HG03575 (cell line): Measurements from ENCODE around the gene AMPD3.

ENCODE experiments used
- ATAC-seq: cut with Tn5 transposase; IDR thresholded peaks from one replicate; pipeline ENCODE4 v1.9.1; 2021; ENCODE audit not compliant: unreplicated experiment, insufficient number of reproducible peaks, low FRiP score; ENCODE audit errors: extremely low read depth

Gene AMPD3

DNA sequence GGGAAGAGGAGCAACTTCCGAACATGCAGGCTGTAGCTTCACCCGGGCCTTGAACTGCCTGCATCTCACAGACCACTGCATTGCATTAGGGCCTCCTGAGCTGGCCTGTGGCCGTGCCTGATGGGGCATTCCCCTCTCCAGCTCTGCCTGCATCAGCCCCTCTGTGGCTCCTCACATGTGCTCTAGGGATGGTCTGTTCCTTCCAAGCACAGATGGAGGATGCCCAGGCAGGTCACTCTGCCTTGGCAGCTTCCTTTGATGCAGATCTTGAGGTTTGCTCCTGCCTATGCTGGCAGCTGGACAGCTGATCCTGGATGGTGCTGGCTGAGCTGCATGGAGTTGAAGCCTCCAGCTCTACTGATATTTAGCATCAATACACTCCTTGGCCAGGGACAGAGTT, 28.5 kb downstream of the AMPD3 start:
- no peak for ATAC-seq

- no peak for ATAC-seq
These were observed 29.6 kb downstream of the AMPD3 start for GRCh38 chr11:10484461-10485180.

GRCh38 chr11:10485646-10486045, 30.6 kb downstream of the AMPD3 start:
- no peak for ATAC-seq

DNA sequence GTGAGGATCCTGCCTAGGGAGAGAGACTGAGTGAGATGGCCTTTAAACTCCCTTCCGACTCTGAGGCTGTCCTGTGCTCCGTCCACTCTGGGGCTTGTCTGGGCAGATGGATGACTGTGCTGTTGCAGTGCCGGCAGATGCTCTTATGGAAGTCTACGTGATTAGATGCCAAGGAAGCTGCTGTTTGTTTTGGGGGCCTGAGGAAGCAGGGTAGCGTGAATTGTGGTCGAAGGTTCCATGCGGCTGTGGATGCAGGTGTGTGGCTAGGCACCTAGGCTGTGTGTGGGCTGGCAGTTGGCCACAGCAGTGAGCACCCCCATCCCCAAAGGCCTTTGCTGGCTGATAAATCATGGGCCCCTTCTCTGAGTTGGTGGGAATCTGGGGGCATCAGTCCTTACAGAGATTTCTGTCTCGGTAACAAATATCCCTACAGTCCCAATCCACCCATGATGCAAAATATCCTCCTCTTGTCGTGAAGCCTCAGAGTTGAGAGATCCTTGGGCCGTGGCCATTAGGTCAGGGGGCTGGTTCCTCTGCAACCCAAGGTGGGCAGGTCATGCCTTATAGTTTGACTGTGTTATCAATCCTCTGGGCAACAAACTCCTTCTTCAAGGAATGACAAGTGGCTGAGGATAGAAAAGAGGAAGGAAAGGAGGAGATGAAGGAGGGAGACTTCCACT, 31.2 kb downstream of the AMPD3 start:
- no peak for ATAC-seq

DNA sequence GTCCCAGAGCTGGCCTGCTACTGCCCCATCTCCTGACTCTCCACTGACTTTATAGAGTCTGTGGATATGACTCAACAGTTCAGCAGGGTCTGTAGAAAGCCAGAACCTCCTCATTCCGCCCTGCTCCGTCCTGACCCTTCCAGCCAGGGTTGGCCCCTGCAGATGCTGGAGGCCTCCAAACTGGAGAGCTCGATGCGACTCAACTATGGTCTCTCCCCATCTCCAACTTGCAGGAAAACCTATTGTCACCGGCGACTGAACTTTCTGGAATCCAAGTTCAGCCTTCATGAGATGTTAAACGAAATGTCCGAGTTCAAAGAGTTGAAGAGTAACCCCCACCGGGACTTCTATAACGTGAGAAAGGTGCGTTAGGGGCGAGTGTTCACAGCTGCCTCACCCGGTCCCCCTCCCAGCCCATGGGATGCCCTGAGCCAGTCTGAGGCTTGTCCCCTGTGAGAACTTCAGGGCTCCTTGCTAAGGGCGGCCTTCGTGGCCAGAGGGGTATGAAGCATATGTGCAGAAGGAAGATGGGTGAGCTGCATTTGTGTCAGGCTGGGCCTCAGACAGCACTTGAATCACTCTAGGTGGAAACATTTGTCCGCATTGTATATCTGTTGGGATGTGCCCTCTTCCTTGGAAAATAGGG, 32.1 kb downstream of the AMPD3 start:
- ATAC-seq, result no peak

- no peak for ATAC-seq
These were observed 33.3 kb downstream of the AMPD3 start for GRCh38 chr11:10488121-10488933.

GRCh38 chr11:10488934-10489691, 34.0 kb downstream of the AMPD3 start:
- no peak for ATAC-seq

DNA sequence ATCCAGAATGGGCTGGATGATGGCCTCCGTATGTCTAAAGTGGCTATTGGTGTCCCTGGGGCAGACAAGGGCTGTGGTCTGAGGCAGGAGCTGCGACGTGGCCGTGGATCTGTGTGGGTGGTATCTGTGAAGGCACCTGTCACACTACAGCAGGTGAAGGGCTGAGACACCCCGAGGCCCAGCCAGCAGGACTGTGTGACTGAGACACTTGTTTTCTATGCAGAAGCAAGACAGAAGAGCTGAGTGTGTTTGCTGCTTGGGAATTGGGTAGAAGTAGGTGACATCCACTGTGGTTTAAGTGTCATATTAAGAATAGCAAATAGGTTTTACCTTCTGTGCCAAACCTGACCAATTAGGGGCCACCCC, 35.0 kb downstream of the AMPD3 start:
- no peak for ATAC-seq

DNA sequence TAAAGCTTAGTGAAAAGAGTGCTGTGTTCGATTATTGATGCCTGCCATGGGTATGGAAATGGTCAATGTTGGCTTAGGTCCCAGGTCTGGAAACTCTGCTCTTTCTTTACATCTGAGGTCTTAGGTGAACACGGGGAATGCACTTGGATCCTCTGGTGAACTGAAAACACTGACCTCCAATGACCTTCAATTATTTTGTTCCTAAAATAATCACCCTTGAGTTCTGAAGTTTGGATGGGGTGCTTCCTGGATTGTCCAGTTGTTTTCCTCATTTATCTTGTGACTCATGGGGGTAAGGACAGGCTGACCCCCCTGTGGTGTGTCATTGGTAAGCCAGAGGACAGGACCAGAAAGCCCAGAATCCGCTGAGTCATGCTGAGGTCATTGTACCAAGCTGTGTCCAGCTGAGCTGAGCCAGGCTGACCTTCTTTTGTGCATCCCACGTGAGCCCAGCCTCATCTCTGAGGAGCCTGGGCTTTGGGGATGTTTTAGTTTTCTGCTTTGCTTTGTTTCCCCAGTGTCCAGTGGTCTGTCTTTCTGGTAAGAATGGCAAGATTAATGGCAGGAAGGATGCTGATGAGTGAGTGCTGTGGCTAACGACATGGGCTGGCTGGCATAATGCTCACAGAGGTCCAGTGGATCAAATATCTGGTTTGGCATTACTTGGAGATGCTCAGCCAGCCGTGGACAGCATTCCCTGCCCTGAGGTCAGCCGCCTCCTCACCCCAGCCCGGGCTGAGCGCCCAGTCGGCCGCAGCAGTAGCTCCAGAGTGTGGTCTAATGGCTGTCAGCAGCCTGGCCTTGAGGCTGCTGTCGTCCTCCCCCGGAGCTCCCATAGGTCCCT, 35.6 kb downstream of the AMPD3 start:
- no peak for ATAC-seq

- no peak for ATAC-seq
These were observed 37.0 kb downstream of the AMPD3 start for GRCh38 chr11:10492084-10492483.

GRCh38 chr11:10493041-10493663, 38.1 kb downstream of the AMPD3 start:
- ATAC-seq, result no peak

- no peak for ATAC-seq
These were observed 39.8 kb downstream of the AMPD3 start for GRCh38 chr11:10494636-10495463.

- no peak for ATAC-seq
These were observed 40.4 kb downstream of the AMPD3 start for GRCh38 chr11:10495464-10495786.

GRCh38 chr11:10496296-10496936, 41.4 kb downstream of the AMPD3 start:
- ATAC-seq, result no peak

- no peak for ATAC-seq
These were observed 42.4 kb downstream of the AMPD3 start for GRCh38 chr11:10497371-10498021.

DNA sequence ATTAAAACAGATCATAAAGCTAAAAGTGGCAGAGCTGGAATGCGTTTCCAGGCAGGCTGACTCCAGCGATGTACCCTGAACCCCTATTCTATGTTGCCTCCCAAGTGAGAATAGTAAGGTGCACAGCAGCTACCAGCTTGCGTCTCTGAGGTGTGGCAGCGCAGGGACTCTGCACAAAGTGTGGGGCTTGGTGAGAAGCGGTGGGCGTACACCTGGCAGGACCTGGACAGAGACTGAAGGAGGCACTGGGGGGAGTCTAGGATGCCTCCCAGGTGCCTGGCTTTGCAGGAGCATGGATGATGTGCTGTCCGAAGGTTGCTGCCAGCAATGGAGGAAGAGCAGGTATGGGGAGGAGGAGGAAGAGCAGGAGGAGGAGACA, 42.9 kb downstream of the AMPD3 start:
- ATAC-seq, result no peak
